SU-DHL-6 (cell line): ENCODE measurements around the gene CPNE5.

Experiments
- H2AFZ ChIP-seq: fragments of 200-600 bp; sonication (generic); 2 replicates; pipeline ENCODE4 v1.6.1; 2014; ENCODE audit warnings: low read depth, mild to moderate bottlenecking, moderate library complexity, mixed read lengths, antibody characterized with exemption, low read length; ENCODE audit not compliant: severe bottlenecking
- H3F3A ChIP-seq: fragments of 200-600 bp; shearing (Covaris generic); 2 replicates; pipeline ENCODE4 v1.6.0; 2016; ENCODE audit warnings: antibody characterized with exemption, mild to moderate bottlenecking; ENCODE audit not compliant: insufficient read depth
- H3K27ac ChIP-seq: fragments of 200-600 bp; sonication (generic); 2 replicates; pipeline ENCODE4 v1.5.1; 2016; ENCODE audit warnings: low read depth, mild to moderate bottlenecking, low read length, moderate library complexity, mixed read lengths
- H3K27me3 ChIP-seq: fragments of 200-600 bp; sonication (generic), shearing (Covaris generic); 2 replicates; pipeline ENCODE4 v1.6.0; 2014; ENCODE audit warnings: mild to moderate bottlenecking, low read length
- H3K36me3 ChIP-seq: fragments of 200-600 bp; sonication (generic); 2 replicates; pipeline ENCODE4 v1.6.1; 2014; ENCODE audit warnings: mild to moderate bottlenecking, low read length, mixed read lengths
- H3K4me2 ChIP-seq: fragments of 300-600, 200-600 bp; shearing (Covaris generic), sonication (generic); 2 replicates; pipeline ENCODE4 v1.6.0; 2014; ENCODE audit warnings: low read length, low read depth, mild to moderate bottlenecking; ENCODE audit not compliant: poor library complexity, severe bottlenecking
- H3K4me3 ChIP-seq: fragments of 200-600 bp; sonication (generic); 2 replicates; pipeline ENCODE4 v1.5.1; 2014; ENCODE audit warnings: antibody characterized with exemption, low read length, mild to moderate bottlenecking, mixed read lengths; ENCODE audit not compliant: insufficient read depth, poor library complexity, severe bottlenecking
- H3K79me2 ChIP-seq: fragments of 200-600 bp; sonication (generic); 2 replicates; pipeline ENCODE4 v1.6.1; 2014; ENCODE audit warnings: mild to moderate bottlenecking, low read length, moderate library complexity; ENCODE audit not compliant: insufficient read depth
- H3K9ac ChIP-seq: fragments of 200-600 bp; sonication (generic); 2 replicates; pipeline ENCODE4 v1.7.0; 2014; ENCODE audit warnings: mild to moderate bottlenecking, low read length
- H3K9me2 ChIP-seq: fragments of 200-600 bp; sonication (generic); replicated peaks from 2 replicates; pipeline ENCODE4 v1.6.1; 2014; ENCODE audit warnings: low read length; ENCODE audit not compliant: insufficient read depth
- H3K9me3 ChIP-seq: fragments of 200-600 bp; sonication (generic); 2 replicates; pipeline ENCODE4 v1.6.1; 2014; ENCODE audit warnings: low read length, mixed read lengths; ENCODE audit not compliant: insufficient read depth
- H4K20me1 ChIP-seq: fragments of 200-600 bp; sonication (generic); 2 replicates; pipeline ENCODE4 v1.6.1; 2014; ENCODE audit warnings: low read depth, mild to moderate bottlenecking, antibody characterized with exemption, low read length, moderate library complexity, mixed read lengths
- EZH2phosphoT487 ChIP-seq: fragments of 200-600 bp; sonication (generic), shearing (Covaris generic); conservative IDR thresholded peaks from 2 replicates; pipeline ENCODE4 v1.6.1; 2018; ENCODE audit warnings: mild to moderate bottlenecking, antibody characterized with exemption, low read length, moderate library complexity, mixed read lengths
- TF ChIP-seq, protein P1 (sequence below): fragments of 200-600 bp; sonication (generic); IDR thresholded peaks from one replicate; pipeline ENCODE4 v1.5.1; 2017; ENCODE audit warnings: antibody characterized with exemption, mild to moderate bottlenecking, low read length, moderate library complexity; ENCODE audit not compliant: insufficient read depth, poor library complexity, severe bottlenecking

The CPNE5 gene

DNA sequence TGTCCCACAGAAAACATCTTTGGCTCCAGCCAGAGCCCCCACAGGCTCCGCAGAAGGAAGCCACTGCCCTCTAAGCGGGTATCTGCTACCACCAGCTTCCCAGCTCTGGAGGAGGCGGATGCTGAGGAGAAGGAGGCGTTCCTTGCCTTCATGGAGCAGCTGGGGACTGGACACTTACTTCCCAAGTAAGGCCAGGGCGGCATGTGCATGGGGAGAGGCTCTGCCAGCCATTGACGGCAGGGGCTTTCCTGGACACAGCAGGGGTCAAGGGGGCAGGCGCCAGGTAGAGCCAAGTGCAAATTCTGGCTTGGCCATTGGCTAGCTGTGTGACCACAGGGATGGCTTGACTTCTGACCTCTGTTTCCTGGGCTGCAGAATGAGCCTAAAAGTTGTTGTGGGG, 123.8 kb downstream of the CPNE5 start:
- H3K27ac ChIP-seq = no peak overlapping the region
- H3K36me3 ChIP-seq = no peaks in the 10 kb centered on the region
- no peak overlapping the region for H3K4me2 ChIP-seq
- no peaks in the 10 kb centered on the region for H3K9me3 ChIP-seq
- H2AFZ ChIP-seq = no peak overlapping the region
- H3K9me2 ChIP-seq = no peaks in the 10 kb centered on the region
- no peaks in the 10 kb centered on the region for H3F3A ChIP-seq
- no peak overlapping the region for H3K9ac ChIP-seq
- no peak overlapping the region for H3K4me3 ChIP-seq
- TF ChIP-seq, protein P1, sequence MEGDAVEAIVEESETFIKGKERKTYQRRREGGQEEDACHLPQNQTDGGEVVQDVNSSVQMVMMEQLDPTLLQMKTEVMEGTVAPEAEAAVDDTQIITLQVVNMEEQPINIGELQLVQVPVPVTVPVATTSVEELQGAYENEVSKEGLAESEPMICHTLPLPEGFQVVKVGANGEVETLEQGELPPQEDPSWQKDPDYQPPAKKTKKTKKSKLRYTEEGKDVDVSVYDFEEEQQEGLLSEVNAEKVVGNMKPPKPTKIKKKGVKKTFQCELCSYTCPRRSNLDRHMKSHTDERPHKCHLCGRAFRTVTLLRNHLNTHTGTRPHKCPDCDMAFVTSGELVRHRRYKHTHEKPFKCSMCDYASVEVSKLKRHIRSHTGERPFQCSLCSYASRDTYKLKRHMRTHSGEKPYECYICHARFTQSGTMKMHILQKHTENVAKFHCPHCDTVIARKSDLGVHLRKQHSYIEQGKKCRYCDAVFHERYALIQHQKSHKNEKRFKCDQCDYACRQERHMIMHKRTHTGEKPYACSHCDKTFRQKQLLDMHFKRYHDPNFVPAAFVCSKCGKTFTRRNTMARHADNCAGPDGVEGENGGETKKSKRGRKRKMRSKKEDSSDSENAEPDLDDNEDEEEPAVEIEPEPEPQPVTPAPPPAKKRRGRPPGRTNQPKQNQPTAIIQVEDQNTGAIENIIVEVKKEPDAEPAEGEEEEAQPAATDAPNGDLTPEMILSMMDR = no peak
- TF ChIP-seq EZH2phosphoT487 = no peak
- no peaks in the 10 kb centered on the region for H3K27me3 ChIP-seq
- H4K20me1 ChIP-seq = no peaks in the 10 kb centered on the region
- no peaks in the 10 kb centered on the region for H3K79me2 ChIP-seq

DNA sequence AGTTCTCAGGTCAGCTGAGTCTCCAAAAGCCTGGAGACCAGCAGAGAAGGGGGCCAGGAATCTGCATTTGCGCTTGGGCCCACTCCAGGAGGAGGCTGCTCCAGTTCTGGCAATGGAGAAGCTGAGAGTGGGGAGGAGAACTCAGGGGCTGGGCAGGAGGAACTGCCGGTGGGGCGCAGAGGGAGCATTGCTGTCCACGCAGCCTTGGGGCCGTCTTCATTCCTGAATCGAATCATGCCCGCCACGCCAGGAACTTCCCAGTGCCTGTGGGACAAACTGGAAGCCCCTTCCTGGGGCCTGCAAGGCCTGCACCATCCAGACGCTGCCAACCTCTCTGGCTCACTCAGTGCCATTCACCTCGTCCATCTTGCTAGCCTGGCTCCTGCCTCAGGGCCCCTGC, 124.7 kb downstream of the CPNE5 start:
- no peaks in the 10 kb centered on the region for H3K9me3 ChIP-seq
- H3K27ac ChIP-seq = no peak overlapping the region

DNA sequence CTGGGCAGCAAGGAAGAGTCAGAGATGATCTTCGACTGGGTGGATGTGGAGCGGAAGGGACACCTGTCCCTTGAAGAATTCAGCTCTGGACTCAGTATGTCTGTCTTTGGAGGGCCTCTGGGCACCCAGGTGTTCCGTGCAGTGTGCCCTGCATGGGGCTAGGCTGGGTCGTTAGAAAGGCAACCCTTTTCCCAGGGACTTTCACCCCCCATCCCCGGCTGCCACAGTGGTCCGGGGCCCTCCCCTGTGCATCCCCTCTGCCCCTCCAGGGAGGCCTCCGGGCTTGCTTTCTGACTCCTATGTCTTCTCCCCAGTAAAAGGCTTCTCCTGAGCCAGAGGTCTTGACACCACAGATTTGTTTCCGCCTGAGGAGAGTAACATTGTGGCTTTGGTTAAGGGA, 125.4 kb downstream of the CPNE5 start:
- no peaks in the 10 kb centered on the region for H3K9me2 ChIP-seq
- no peaks in the 10 kb centered on the region for H3F3A ChIP-seq
- H2AFZ ChIP-seq = no peak overlapping the region
- H3K4me2 ChIP-seq = no peak overlapping the region
- H3K36me3 ChIP-seq = no peaks in the 10 kb centered on the region
- no peak for TF ChIP-seq EZH2phosphoT487
- TF ChIP-seq, protein P1 = no peak
- H3K79me2 ChIP-seq = no peaks in the 10 kb centered on the region
- H3K27ac ChIP-seq = no peak overlapping the region
- no peaks in the 10 kb centered on the region for H3K27me3 ChIP-seq
- H3K4me3 ChIP-seq = no peak overlapping the region
- H3K9me3 ChIP-seq = no peaks in the 10 kb centered on the region
- H3K9ac ChIP-seq = no peak overlapping the region
- H4K20me1 ChIP-seq = no peaks in the 10 kb centered on the region

More for the DNA sequence above, 124.7 kb downstream of the CPNE5 start:
- H4K20me1 ChIP-seq = no peaks in the 10 kb centered on the region
- no peaks in the 10 kb centered on the region for H3F3A ChIP-seq
- no peak overlapping the region for H2AFZ ChIP-seq
- H3K27me3 ChIP-seq = no peaks in the 10 kb centered on the region
- TF ChIP-seq, protein P1 = no peak
- no peak for TF ChIP-seq EZH2phosphoT487
- H3K36me3 ChIP-seq = no peaks in the 10 kb centered on the region
- H3K4me3 ChIP-seq = no peak overlapping the region
- no peaks in the 10 kb centered on the region for H3K9me2 ChIP-seq
- H3K79me2 ChIP-seq = no peaks in the 10 kb centered on the region
- no peak overlapping the region for H3K4me2 ChIP-seq
- H3K9ac ChIP-seq = no peak overlapping the region

GRCh38 chr6:36712816-36713215, 126.4 kb downstream of the CPNE5 start:
- no peak overlapping the region for H3K4me2 ChIP-seq
- H3F3A ChIP-seq = no peaks in the 10 kb centered on the region
- no peak for TF ChIP-seq EZH2phosphoT487
- TF ChIP-seq, protein P1 = no peak
- H2AFZ ChIP-seq = no peak overlapping the region
- H3K9me2 ChIP-seq = no peaks in the 10 kb centered on the region
- H3K36me3 ChIP-seq = no peaks in the 10 kb centered on the region
- H3K27me3 ChIP-seq = no peaks in the 10 kb centered on the region
- no peaks in the 10 kb centered on the region for H3K79me2 ChIP-seq
- no peak overlapping the region for H3K4me3 ChIP-seq
- no peaks in the 10 kb centered on the region for H3K9me3 ChIP-seq
- no peak overlapping the region for H3K27ac ChIP-seq
- no peak overlapping the region for H3K9ac ChIP-seq
- no peaks in the 10 kb centered on the region for H4K20me1 ChIP-seq
